GM12878 (cell line): ENCODE results near the gene TACR1. TPM values are rescaled to one million over a fixed set of nuclear protein-coding genes. Genes with fewer than 3 reads are reported as not detected.

ENCODE experiments used
- ATAC-seq: fragments of 200-7000 bp; cut with Tn5 transposase; 3 replicates; pipeline ENCODE4 v1.9.1; 2020; ENCODE audit warnings: mild to moderate bottlenecking, moderate library complexity
- BruUV-seq: library from RNA; stranded (reverse); fragments of 400-500 nt; replicated peaks from 2 replicates; lab custom pipeline; 2021; lab: Mats Ljungman, UMichigan
- CTCF ChIA-PET: fragments of 300-600 bp; sonication (Branson Sonifier 250); formaldehyde crosslinking; extraction: SDS; loops from one replicate; lab custom pipeline; 2021; ENCODE audit warnings: inconsistent platforms; lab: Yijun Ruan, JAX
- POLR2A ChIA-PET: fragments of 350-600 bp; formaldehyde crosslinking; extraction: SDS; loops from one replicate; lab custom pipeline; 2021; ENCODE audit warnings: inconsistent platforms; lab: Charles Lee
- RAD21 ChIA-PET: fragments of 300-600 bp; sonication (Branson Sonifier 250); formaldehyde crosslinking; loops from one replicate; lab custom pipeline; 2023; ENCODE audit warnings: antibody characterized with exemption; ENCODE audit not compliant: unreplicated experiment; lab: Charles Lee
- SMC1A ChIA-PET: fragments of 300-600 bp; sonication (Branson Sonifier 250); formaldehyde crosslinking; loops from one replicate; lab custom pipeline; 2023; ENCODE audit not compliant: unreplicated experiment, uncharacterized antibody; lab: Charles Lee
- DNase-seq: peaks from one replicate; pipeline ENCODE4 v3.0.0-alpha.2; 2011; ENCODE audit warnings: low read depth, low spot score
- FAIRE-seq: peaks from 3 replicates; lab custom pipeline; 2011; peaks lifted over from hg19 to GRCh38; lab: Jason Lieb, UNC
- H2AFZ ChIP-seq: 2 replicates; pipeline ENCODE4 v1.6.0; 2011; ENCODE audit warnings: low read depth, low read length, control low read depth; ENCODE audit not compliant: control insufficient read depth
- H3K27ac ChIP-seq: 2 replicates; pipeline ENCODE4 v1.5.1; 2011; ENCODE audit warnings: control low read depth; ENCODE audit not compliant: control insufficient read depth, insufficient read depth
- H3K27me3 ChIP-seq, 2 experiments: replicated peaks in 1 of 2; 2 replicates each; pipeline versions ENCODE4 v1.6.0 to v1.6.1; 2011; ENCODE audit warnings: low read length in 1 of 2; ENCODE audit not compliant: control insufficient read depth in 2 of 2, insufficient read depth in 2 of 2
- H3K36me3 ChIP-seq, 2 experiments: 2 replicates each; pipeline ENCODE4 v1.5.1; 2011; ENCODE audit warnings: low read length in 1 of 2; ENCODE audit not compliant: control insufficient read depth in 2 of 2, insufficient read depth in 2 of 2
- H3K4me1 ChIP-seq: 2 replicates; pipeline ENCODE4 v1.6.1; 2011; ENCODE audit warnings: mild to moderate bottlenecking, low read length, moderate library complexity, mixed read lengths; ENCODE audit not compliant: control insufficient read depth, insufficient read depth
- H3K4me2 ChIP-seq: 2 replicates; pipeline ENCODE4 v1.6.0; 2011; ENCODE audit warnings: control low read depth; ENCODE audit not compliant: control insufficient read depth, insufficient read depth
- H3K4me3 ChIP-seq: fragments of 200-600 bp; sonication (generic); 2 replicates; pipeline ENCODE4 v1.5.1; 2016
- H3K79me2 ChIP-seq: 2 replicates; pipeline ENCODE4 v1.6.0; 2011; ENCODE audit warnings: low read length; ENCODE audit not compliant: control insufficient read depth, insufficient read depth
- H3K9ac ChIP-seq: 2 replicates; pipeline ENCODE4 v1.8.0; 2011; ENCODE audit warnings: low read length, control low read depth, mixed read lengths; ENCODE audit not compliant: control insufficient read depth, insufficient read depth
- H3K9me3 ChIP-seq: replicated peaks from 3 replicates; pipeline ENCODE4 v1.5.1; 2011; ENCODE audit warnings: mild to moderate bottlenecking, low read length; ENCODE audit not compliant: control insufficient read depth, insufficient read depth
- H4K20me1 ChIP-seq: 2 replicates; pipeline ENCODE4 v1.6.0; 2011; ENCODE audit not compliant: control insufficient read depth, insufficient read depth
- DPF2 ChIP-seq: fragments of 450-650 bp; IDR thresholded peaks from 2 replicates; pipeline ENCODE4 v1.6.1; 2017; ENCODE audit warnings: mild to moderate bottlenecking
- EED ChIP-seq: sonication (generic); IDR thresholded peaks from 2 replicates; pipeline ENCODE4 v1.6.1; 2016; ENCODE audit warnings: antibody characterized with exemption, low read depth
- EGR1 ChIP-seq, 2 experiments: IDR thresholded peaks; 1 replicate in 1 of 2; 2 replicates in 1 of 2; pipeline ENCODE4 v1.6.1; 2011 to 2012; ENCODE audit warnings: low read depth in 2 of 2, low read length in 2 of 2, borderline replicate concordance in 1 of 2, mild to moderate bottlenecking in 1 of 2, moderate library complexity in 1 of 2
- HDAC6 ChIP-seq: fragments of 200-600 bp; sonication (generic); IDR thresholded peaks from one replicate; pipeline ENCODE4 v1.8.0; 2017; ENCODE audit warnings: antibody characterized with exemption; ENCODE audit not compliant: unreplicated experiment
- MTA3 ChIP-seq: IDR thresholded peaks from 2 replicates; pipeline ENCODE4 v1.6.1; 2012; ENCODE audit warnings: low read length, inconsistent platforms, borderline replicate concordance
- RAD21 ChIP-seq: IDR thresholded peaks from 2 replicates; pipeline ENCODE4 v1.6.1; 2011; ENCODE audit warnings: mild to moderate bottlenecking, low read depth, low read length, moderate library complexity; ENCODE audit not compliant: insufficient read depth
- SPI1 ChIP-seq: IDR thresholded peaks from 2 replicates; pipeline ENCODE4 v1.6.1; 2011; ENCODE audit warnings: low read depth, mild to moderate bottlenecking, low read length, moderate library complexity, borderline replicate concordance; ENCODE audit not compliant: insufficient read depth
- SREBF1 ChIP-seq: IDR thresholded peaks from 2 replicates; pipeline ENCODE4 v1.6.1; 2012; ENCODE audit warnings: mild to moderate bottlenecking, low read length
- TAF1 ChIP-seq: IDR thresholded peaks from 2 replicates; pipeline ENCODE4 v1.6.1; 2011; ENCODE audit warnings: mild to moderate bottlenecking, low read depth, low read length, borderline replicate concordance
- TARDBP ChIP-seq: IDR thresholded peaks from 2 replicates; pipeline ENCODE4 v1.6.1; 2016; ENCODE audit warnings: borderline replicate concordance
- ZSCAN29 ChIP-seq: fragments of 450-650 bp; IDR thresholded peaks from 2 replicates; pipeline ENCODE4 v1.6.1; 2017; ENCODE audit warnings: mild to moderate bottlenecking, moderate library complexity
- WGBS: methylation state at CpG from one replicate; pipeline ENCODE4 v1.1.6; 2016; ENCODE audit warnings: low lambda C conversion rate; ENCODE audit not compliant: insufficient replicate concordance, insufficient coverage; ENCODE audit errors: missing lambda C conversion rate; 5-methylcytosine and 5-hydroxymethylcytosine counted together
- in situ Hi-C: fragments of 300-500 bp; cut with MboI; formaldehyde crosslinking; loops from 9 replicates; pipeline ENCODE4 v1.14.3; 2018; ENCODE audit warnings: mixed read lengths
- intact Hi-C: fragments of 100-400 bp; cut with micrococcal nuclease; formaldehyde crosslinking; loops from one replicate; pipeline ENCODE4 v1.14.2; 2022; ENCODE audit not compliant: unreplicated experiment
- polyA plus RNA-seq, 11 experiments: library from polyadenylated mRNA; depleted of rRNA in 4 of 11; unstranded in 6 of 11; stranded (reverse) in 5 of 11; fragments of >200 nt; fragmentation: Nextera tagmentation in 4 of 11; fragmentation: Illumina TruSeq in 1 of 11; extraction: Ambion mirVana in 4 of 11; extraction: Trizol in 1 of 11; gene quantifications; 1 replicate in 1 of 11; 2 replicates in 10 of 11; pipeline versions ENCODE4 v1.2.1 to v1.2.3, GENCODE V29; 2011 to 2016; ENCODE audit warnings: inconsistent platforms in 2 of 11, missing spikeins in 2 of 11, low read depth in 1 of 11
- total RNA-seq, 4 experiments: library from RNA; depleted of rRNA in 3 of 4; stranded (reverse); fragments of >200 nt in 3 of 4; fragmentation: Illumina TruSeq in 1 of 4; extraction: Trizol in 1 of 4; gene quantifications; 2 replicates each; pipeline versions ENCODE4 v1.2.1 to v1.2.3, GENCODE V29; 2013 to 2021
- TF ChIP-seq, protein P1 (sequence below): fragments of 450-650 bp; IDR thresholded peaks from 2 replicates; pipeline ENCODE4 v1.6.1; 2017; ENCODE audit warnings: borderline replicate concordance

TACR1 gene
- total and polyA plus RNA-seq, 10 of the 15 experiments (the other 5 are each of a cell fraction or from before 2014, with no cell fraction given), result 0.04 to 1.4 (median 0.15) TPM

DNA sequence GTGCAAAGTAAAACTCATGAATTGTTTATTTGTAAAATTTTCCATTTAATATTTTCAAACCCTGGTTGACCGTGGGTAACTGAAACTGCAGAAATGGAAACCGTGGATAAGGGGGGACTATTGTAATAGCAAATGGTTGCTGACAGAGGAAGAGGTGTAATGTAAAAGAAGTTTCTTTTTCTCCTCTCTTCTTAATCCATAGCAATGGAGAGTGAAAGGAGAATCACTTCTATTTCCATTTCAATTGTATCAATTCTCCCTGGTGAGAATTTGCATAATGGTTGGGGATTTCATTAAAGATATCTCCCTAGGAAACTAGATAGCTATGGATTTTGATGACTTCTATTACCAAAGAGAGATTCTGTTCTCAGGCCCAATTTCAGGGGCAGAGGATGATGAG is 24.8 kb downstream of the TACR1 start:
- no peak overlapping the region for H3K4me3 ChIP-seq
- 0% methylated on average over 2 of the region's 2 CpGs for WGBS
- ChIA-PET POLR2A (no interaction called here), SMC1A (interaction anchor here (1.2 kb wide), 1 partner anchor 13 kb away, joined by 3 read pairs; no protein-coding TSS in a partner anchor), CTCF (no interaction called here), RAD21 (no interaction called here)
- TF ChIP-seq DPF2, result no peak
- TF ChIP-seq SREBF1, result no peak
- no peak for TF ChIP-seq TARDBP
- TF ChIP-seq MTA3, result no peak
- TF ChIP-seq EGR1 (IDR thresholded peaks at IDR 0.05; ENCODE audit: borderline replicate concordance in 1 of 2, low read depth in 2 of 2, low read length in 2 of 2), result no peak
- TF ChIP-seq SPI1, result no peak
- no peak for TF ChIP-seq ZSCAN29
- no peak for TF ChIP-seq RAD21
- no peak for TF ChIP-seq TAF1
- no peak for TF ChIP-seq EED
- TF ChIP-seq, protein P1, sequence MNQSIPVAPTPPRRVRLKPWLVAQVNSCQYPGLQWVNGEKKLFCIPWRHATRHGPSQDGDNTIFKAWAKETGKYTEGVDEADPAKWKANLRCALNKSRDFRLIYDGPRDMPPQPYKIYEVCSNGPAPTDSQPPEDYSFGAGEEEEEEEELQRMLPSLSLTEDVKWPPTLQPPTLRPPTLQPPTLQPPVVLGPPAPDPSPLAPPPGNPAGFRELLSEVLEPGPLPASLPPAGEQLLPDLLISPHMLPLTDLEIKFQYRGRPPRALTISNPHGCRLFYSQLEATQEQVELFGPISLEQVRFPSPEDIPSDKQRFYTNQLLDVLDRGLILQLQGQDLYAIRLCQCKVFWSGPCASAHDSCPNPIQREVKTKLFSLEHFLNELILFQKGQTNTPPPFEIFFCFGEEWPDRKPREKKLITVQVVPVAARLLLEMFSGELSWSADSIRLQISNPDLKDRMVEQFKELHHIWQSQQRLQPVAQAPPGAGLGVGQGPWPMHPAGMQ, result no peak
- no peak for TF ChIP-seq HDAC6
- H3K4me1 ChIP-seq, result no peaks in the 10 kb centered on the region
- no peaks in the 10 kb centered on the region for H3K36me3 ChIP-seq
- no TSS peak for BruUV-seq
- intact Hi-C loops, result no loop called here
- H3K27me3 ChIP-seq, result no peaks in the 10 kb centered on the region
- no peak overlapping the region for H3K4me2 ChIP-seq
- no peaks in the 10 kb centered on the region for H3K79me2 ChIP-seq
- H3K27ac ChIP-seq, result no peak overlapping the region
- no peak for DNase-seq
- no peak for FAIRE-seq
- in situ Hi-C loops, result no loop called here
- ATAC-seq, result no peak
- H2AFZ ChIP-seq, result no peak overlapping the region
- no peaks in the 10 kb centered on the region for H4K20me1 ChIP-seq
- H3K9me3 ChIP-seq, result no peaks in the 10 kb centered on the region; the same call in 2 of the 3 replicates
- H3K9ac ChIP-seq, result no peak overlapping the region
